Fibroblast of the aortic adventitia (primary cell): ENCODE results near the gene RIMOC1. TPM values are rescaled to one million over a fixed set of nuclear protein-coding genes. Genes with fewer than 3 reads are reported as not detected.

Source experiments
- DNase-seq: peaks from one replicate; pipeline ENCODE4 v3.0.0-alpha.2; 2010; ENCODE audit warnings: low read depth
- H3K4me3 ChIP-seq: 2 replicates; pipeline ENCODE4 v1.5.1; 2011; ENCODE audit warnings: low read depth, mild to moderate bottlenecking, control low read depth, low read length, moderate library complexity
- total RNA-seq: library from RNA; depleted of rRNA; stranded (reverse); fragments of >200 nt; gene quantifications from 2 replicates; pipeline ENCODE4 v1.2.3, GENCODE V29; 2012; ENCODE audit warnings: low replicate concordance
- TF ChIP-seq, protein P1 (sequence below): IDR thresholded peaks from 2 replicates; pipeline ENCODE4 v1.5.1; 2011; ENCODE audit warnings: mild to moderate bottlenecking, low read length, control low read depth, inconsistent platforms; ENCODE audit not compliant: insufficient read depth

Gene RIMOC1
- total RNA-seq, 1 donor = 40.9 TPM

DNA sequence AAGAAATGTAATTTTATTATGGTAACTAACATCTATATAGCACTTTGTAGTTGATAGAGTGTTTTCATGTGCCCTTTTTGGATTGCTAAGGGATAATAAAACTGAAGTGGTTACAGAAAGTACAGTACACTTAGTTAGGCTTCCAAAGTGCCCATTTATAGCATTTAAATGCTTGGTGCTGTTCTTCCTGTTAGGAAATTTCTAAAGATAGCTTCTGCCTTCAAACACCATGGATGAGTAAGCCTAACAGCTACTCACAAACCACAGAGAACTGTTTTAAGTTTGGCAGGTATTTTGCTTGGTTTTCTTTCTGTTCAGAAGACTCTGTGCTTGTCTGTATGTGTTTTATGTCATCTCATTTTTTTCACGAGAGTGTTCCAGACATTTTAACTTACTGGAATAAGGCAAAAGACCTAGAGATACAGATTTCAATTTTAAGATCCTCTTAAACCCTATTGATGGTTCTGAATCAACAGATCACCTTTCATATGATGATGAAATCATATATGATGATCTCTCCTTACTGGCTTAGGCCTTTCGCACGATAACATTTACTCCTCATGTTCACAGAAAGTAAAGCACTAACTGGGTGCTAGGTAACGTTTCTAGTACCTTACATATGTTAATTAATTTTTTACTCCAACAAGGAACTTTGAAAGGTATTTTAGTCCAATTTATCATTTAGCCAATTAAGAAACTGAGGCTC lies 4.4 kb downstream of the RIMOC1 start:
- TF ChIP-seq, protein P1, sequence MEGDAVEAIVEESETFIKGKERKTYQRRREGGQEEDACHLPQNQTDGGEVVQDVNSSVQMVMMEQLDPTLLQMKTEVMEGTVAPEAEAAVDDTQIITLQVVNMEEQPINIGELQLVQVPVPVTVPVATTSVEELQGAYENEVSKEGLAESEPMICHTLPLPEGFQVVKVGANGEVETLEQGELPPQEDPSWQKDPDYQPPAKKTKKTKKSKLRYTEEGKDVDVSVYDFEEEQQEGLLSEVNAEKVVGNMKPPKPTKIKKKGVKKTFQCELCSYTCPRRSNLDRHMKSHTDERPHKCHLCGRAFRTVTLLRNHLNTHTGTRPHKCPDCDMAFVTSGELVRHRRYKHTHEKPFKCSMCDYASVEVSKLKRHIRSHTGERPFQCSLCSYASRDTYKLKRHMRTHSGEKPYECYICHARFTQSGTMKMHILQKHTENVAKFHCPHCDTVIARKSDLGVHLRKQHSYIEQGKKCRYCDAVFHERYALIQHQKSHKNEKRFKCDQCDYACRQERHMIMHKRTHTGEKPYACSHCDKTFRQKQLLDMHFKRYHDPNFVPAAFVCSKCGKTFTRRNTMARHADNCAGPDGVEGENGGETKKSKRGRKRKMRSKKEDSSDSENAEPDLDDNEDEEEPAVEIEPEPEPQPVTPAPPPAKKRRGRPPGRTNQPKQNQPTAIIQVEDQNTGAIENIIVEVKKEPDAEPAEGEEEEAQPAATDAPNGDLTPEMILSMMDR = no peak
- peak; percentile 73 for DNase-seq
- no peak overlapping the region for H3K4me3 ChIP-seq

DNA sequence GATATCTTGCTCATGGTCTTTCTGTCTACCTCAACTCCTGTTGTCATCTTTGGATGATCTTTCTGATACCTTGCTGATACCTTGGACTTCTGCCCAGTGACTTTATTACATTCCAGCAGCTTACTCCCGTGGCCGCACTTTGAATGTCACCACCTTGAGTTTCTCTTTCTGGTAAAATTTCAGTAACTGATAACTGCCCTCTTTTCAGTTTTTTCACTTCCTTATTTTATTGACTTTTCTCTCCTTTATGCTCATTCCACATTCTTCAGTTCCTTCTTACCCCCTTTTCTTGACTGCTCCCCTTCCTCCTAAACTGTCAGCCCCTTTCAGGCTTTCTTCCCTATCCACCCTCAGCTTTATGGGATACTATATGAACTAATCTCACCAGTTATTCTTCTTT lies 14.0 kb downstream of the RIMOC1 start:
- DNase-seq = no peak
- H3K4me3 ChIP-seq = no peak overlapping the region
- TF ChIP-seq, protein P1 = no peak

DNA sequence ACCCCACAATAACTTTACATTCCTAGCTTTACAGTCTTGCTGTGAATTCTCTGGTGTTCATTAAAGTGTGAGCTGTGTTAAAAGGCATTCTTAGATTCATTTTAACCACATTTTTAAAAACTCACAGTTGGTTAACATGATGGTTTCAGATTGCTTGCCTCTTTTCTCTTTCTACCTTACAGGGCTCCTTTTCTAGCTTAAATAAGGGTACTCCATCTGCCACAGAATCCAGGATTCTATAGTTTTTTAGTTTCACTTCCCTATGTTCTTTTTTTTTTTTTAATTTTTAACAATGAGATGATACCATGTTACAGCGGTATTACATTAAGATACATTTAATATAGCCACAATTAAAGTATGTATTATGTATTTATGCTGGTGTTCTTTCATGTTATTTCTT lies 17.0 kb downstream of the RIMOC1 start:
- TF ChIP-seq, protein P1 = no peak
- DNase-seq = no peak
- H3K4me3 ChIP-seq = no peak overlapping the region

DNA sequence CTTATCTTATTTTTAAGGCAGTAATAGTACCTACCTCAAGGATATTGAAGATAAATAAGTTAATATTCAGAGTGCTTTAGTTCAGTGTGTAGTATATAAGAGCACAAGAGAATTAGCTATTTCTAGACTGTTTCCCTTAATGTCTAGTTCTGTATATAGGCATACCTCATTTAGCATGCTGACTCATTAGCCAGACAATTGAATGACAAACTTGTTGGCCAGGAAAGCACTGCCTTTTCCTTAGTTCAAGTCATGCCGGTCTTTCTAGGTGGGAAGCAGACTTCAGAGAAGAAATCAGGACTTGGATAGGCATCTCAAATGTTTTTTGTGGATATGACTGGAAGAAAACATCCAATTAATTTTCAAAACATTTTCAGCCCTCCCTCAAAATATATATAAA lies 17.7 kb downstream of the RIMOC1 start:
- peak; percentile 58 for DNase-seq
- H3K4me3 ChIP-seq = no peak overlapping the region
- TF ChIP-seq, protein P1 = no peak

DNA sequence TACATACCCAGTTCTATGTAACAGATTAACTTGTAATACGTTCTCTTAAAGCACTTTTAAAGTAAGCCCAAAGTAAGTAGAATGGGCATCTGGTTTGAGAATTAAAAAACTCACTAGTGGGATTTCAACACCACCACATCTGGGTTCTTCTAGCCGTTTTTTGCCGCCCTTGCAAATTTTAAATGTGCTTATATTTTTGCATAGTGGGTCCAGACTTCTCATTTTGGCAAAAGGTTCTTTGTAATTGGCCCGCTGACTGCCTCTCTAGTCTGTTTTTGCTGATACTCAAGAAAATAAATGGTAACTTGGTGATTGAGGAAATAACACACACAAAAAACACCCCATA lies 20.4 kb downstream of the RIMOC1 start:
- peak overlapping the region; percentile 68 for H3K4me3 ChIP-seq
- TF ChIP-seq, protein P1 = no peak
- DNase-seq = no peak

DNA sequence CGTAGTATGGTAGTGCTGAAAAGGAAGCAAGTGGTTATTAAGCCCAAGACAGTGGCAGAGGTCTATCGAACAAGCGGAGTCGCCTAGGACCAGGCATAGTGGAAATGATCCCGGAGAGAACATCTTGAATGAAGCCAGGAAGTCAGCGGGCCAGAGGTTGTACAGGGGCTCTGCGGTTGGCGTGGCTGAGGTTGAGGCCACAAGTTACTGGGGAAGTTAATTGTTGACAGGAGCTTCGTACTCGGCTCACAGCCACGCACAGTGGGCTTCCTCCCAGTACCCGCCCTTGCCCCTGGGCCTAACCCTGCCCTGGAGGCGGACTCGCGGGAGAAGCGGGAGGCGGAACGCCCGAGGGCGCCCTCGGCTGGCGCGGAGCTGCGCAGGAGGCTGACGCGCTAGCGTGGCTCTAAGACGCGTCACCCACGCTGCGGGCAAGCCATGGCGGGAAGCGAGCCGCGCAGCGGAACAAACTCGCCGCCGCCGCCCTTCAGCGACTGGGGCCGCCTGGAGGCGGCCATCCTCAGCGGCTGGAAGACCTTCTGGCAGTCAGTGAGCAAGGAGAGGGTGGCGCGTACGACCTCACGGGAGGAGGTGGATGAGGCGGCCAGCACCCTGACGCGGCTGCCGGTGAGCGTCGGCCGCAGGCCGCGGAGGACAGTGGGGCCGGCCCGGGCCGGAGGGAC lies 20.9 kb downstream of the RIMOC1 start, which contains the start of gene FBXO4:
FBXO4 (plus strand) TSS at position 410 of the 683 bp plus-strand sequence; CDS start at position 439, 29 bp downstream.
- H3K4me3 ChIP-seq = peak within 1 kb of the TSS; percentile 68
- TF ChIP-seq, protein P1 = peak; percentile 59
- DNase-seq = peak; percentile 80

DNA sequence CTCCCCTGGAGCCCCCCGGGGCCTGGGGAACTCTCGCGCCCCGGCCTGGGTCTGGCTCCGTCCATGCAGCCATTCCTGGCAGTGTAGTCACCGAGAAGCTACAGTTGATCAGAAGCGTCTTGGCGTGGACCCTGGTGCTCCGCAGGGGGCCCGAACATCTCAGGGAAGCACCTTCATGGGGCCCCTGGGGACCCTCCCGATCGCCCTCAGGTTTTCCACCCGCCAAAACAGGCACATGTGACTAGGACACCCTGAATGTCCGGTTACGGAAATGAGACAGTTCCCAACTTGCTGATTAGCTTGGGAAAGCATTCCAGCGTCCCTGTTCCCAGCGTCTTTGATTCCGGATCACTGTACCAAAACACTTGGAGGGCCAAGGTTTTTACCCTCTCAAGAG lies 21.4 kb downstream of the RIMOC1 start:
- H3K4me3 ChIP-seq = peak overlapping the region; percentile 68
- peak; percentile 41 for DNase-seq
- TF ChIP-seq, protein P1 = no peak
